Ishikawa (cell line): ENCODE data around the gene ARHGEF4.

Source experiments
- EP300 ChIP-seq: IDR thresholded peaks from 2 replicates; pipeline ENCODE4 v1.6.1; 2012; ENCODE audit warnings: borderline replicate concordance
- FOXM1 ChIP-seq: IDR thresholded peaks from 2 replicates; pipeline ENCODE4 v1.6.1; 2012; ENCODE audit warnings: low read depth, borderline replicate concordance
- YY1 ChIP-seq: IDR thresholded peaks from 2 replicates; pipeline ENCODE4 v1.6.1; 2012; ENCODE audit warnings: low read depth

- no peak for TF ChIP-seq YY1
- TF ChIP-seq EP300 = no peak
- TF ChIP-seq FOXM1 = no peak
These were observed 85.7 kb downstream of the ARHGEF4 start for GRCh38 chr2:130922417-130922816.
